ENCODE measurements around the gene MED7.

MED7 gene

DNA sequence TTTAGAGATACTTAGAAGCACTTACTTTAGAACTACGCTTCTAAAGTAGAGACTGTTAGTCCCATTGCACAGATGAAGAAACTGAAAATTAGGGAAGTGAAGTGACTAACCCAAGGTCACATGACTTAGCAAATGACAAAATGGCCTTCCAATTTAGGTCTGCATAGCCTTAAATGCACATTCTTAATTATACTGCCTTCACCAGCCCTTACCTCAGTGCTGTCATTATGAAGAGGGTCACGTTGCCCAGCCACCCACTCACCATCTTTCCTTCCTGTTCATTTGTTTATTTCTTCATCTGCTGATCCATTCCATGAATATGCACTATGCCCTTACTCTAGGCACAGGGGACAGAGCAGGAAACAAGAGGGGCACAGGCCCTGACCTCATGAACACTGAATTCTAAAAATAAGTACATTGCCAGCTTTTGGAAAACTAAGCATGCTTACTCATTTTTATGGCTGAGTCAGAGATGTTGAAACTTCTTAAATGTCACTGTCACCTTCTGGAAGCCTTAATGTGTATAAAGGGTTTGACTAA is 42.5 kb downstream of the MED7 start:
- DNase-seq (ENCODE audit: low read depth, low spot score), result no peak
- CTCF ChIA-PET, result interaction anchor here (1.0 kb wide), 1 partner anchor 9 kb away, joined by 3 read pairs; the partner anchor contains the start of gene HAVCR2
- H3K4me3 ChIP-seq (ENCODE audit: low read depth, low read length), result no peak overlapping the region
- POLR2A ChIA-PET, result no interaction called here
- no peak for TF ChIP-seq CTCF (IDR thresholded peaks at IDR 0.05; ENCODE audit: insufficient read depth, low read length, missing control alignments)

DNA sequence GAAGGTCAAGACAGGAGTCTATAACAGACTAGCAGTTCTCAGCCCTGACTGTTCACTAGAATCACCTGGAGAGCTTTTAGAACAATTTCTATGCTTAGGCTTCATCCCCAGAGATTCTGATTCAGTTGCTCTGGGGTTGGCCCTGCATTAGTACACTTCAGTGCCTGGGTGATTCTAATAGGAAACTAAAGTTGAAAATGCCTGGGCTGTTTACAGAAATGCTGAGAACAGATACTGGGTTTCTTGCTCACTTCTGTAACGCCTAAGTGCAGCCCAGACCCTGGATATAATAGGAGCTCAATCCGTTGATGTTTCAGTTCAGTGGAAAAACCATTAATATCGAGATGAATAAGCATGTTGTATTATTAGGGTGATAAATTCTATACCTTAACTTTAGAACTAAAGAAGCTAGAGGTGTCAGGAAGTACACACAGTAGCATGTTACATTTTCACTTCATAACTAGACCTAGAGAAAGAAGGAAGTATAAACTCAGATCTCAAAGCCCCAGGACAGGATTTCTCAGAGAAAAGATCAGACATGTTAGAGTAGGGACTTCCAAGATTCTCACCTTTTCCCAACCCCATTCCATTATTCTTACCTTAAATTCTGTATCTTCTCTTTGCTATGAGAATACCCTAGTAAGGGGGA is 54.2 kb downstream of the MED7 start:
- POLR2A ChIA-PET, result no interaction called here
- TF ChIP-seq CTCF (IDR thresholded peaks at IDR 0.05; ENCODE audit: insufficient read depth, low read length, missing control alignments), result no peak
- no peak for DNase-seq (ENCODE audit: low read depth, low spot score)
- CTCF ChIA-PET, result no interaction called here
- H3K4me3 ChIP-seq (ENCODE audit: low read depth, low read length), result no peak overlapping the region
